GM19043 (cell line): ENCODE data around the gene KCTD15.

Source experiments
- ATAC-seq: cut with Tn5 transposase; IDR thresholded peaks from one replicate; pipeline ENCODE4 v1.9.1; 2021; ENCODE audit warnings: low read depth; ENCODE audit not compliant: unreplicated experiment

The KCTD15 gene, protein sequence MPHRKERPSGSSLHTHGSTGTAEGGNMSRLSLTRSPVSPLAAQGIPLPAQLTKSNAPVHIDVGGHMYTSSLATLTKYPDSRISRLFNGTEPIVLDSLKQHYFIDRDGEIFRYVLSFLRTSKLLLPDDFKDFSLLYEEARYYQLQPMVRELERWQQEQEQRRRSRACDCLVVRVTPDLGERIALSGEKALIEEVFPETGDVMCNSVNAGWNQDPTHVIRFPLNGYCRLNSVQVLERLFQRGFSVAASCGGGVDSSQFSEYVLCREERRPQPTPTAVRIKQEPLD

DNA sequence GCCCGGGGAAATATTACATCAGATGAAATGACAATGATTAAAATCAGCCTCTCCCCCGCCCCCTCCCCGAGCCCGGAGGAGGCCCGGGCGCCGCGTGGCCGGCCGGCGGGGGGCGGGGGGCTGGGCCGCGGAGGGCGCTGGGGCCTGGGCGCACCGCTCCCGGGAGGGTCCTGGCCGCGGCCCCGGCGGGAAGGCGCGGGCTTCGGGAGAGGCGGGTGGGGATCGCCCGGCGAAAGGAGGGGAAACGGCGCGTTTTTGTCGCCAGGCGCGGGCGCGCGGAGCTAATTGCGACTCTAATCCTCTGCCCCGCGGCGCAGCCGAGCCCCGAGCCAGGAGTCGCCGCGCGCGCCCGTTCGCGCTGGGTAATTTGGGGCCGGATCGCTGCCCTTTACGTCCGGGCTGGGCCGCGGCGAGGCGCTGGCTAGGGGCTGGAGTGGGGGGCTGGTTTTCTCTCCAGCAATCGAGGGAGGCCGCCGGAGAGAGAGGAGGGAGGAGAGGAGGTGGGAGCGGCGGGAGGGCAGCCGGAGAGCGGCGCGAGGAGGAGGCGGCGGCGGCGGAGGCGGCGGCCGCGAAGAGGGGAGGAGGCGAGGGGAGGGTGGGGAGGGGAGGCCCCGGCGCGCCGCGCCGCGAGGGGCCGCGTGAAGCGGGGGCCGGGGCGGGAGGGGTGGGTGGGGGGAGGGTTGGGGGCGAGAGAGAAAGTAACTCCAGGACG, at the start of gene KCTD15:
KCTD15 (plus strand) TSS at position 707 of the 712 bp plus-strand sequence. CDS start 3,585 bp downstream, outside the sequence.
- no peak for ATAC-seq

DNA sequence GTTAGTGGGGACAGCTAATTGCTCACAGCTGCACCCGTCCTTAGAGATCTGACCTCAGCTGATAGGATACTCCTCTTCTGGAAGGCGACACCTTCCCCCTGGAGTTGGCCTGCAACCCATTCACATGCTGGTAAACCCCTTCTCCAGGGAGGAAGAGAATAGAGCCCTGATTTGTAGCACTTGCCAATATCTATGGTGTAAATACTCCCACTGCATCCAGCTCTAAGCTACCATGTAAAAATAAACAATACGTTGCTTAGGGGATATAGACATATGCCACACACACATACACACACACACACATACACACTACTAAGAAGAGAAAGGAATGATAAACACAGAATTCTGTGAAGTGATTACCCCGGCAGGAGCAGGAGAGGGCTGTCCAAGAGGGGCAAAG, 49.4 kb upstream of the KCTD15 start:
- ATAC-seq, result no peak

DNA sequence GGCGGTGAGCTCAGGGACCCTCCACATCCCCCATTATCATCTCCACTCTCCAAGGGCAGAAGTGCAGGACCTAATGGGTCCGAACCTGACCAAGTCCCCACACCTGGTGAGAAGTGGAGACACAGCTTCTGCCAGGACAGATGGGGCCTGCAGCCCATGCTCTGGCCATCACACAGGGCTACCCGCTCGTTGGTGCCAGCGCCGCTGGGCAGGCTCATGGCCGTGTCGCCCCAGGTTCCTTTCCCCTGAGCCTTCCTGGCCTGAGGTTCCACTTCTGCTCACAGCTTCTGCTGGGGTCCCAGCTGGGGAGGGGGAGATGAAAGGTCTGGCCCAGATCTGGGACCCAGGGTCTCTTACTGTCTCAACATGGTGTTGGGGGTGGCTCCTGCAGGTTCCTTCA, 48.4 kb upstream of the KCTD15 start:
- no peak for ATAC-seq

DNA sequence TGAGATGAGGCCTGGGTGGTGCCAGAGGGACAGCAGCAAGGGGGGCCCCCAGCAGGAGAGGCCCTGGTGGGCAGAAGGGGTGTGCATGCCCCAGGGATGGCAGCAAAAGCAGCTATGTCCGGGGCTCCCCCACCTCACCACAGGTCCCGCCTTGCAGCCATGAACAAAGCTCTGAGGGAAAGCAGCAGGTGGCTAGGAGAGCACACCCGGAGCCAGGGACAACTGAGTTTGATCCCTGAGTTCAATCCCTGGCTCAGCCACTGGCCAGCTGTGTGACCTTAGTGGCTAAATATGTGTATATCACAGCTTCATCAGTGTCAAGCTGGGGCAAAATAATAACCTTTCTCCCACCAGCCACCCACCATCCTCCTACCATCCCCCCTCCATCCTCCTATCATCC, 47.7 kb upstream of the KCTD15 start:
- ATAC-seq, result no peak

DNA sequence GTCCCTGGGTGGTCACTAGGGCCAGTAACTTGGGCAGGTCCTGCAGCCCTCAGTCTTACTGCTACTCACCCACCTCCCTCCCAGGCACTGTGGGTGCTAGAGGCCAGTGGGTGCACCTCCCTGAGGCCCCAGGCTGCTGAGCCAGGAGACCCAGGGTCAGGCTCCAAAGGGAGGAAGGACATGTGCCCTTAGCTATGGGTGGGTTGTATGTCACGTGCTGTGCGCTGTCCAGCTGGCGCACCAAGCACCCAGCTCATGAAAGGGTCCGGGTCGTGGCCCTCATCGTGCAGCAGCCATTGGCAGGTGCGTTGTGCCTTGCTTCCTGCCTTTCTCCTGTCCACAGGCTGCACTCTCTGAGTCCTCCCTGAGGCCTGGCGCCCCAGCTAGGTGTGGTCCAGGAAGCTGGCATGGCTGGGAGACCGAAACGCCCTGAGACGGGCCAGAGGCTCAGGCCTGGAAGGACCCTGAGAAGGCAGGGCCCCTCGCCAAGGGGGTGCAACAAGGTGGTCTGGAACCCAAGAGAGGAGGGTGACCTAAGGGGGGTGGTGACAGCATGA, 47.0 kb upstream of the KCTD15 start:
- ATAC-seq, result no peak

DNA sequence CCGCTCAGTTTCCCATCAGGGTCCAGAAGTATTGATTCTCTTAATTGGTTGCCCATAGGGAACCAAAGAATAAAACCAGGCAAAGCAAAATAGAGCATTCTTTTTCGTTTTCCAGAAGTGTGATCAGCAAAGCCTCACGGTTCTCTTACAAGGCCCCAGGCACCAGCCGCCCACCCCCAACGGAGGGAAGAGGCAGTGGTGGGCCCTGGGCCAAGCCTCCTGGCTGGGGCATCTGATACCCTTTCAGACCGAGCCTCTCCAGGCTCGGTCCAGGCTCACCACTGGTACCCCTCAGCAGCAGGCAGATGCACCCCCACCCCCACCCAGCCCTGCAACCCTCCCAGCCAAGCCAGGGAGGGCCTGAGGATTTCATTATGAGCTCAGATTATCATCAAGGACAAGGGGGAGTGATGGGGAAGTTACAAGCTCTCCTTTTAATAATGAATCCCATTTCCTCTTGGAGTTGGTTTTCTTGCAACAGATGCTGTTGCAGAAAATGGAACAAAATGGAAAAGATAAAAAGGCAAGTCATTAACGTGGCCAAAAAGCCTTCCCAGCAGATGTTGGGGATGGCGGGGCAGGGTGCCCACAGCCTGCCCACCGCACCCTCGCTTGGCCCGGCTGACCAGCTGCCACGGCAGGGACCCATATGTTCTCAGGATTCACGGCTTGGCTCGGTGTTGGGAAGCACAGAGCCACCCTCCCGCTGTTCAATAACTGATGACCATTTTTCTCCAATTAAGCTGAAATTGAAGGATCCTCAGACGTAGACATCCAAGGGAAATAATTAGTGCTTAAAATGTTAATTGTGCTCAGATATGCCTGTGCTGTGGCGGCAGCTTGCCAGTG, 45.9 kb upstream of the KCTD15 start:
- ATAC-seq, result no peak

DNA sequence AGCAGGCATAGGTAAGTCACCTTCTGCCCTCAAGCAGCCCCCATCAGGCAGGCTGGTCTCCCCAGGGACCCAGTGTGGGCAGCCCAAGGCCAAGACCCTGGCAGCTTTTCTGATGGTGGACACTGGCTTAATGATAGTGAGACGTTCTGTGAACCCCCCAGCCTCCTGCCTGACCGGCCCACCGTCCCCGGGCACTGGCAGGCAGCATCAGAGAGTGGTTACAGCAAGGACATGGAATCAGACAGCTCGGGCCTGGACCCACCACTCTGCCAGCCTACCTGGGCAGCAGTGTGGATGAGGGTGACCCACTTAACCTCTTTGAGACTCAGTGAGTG, 45.3 kb upstream of the KCTD15 start:
- ATAC-seq, result no peak

DNA sequence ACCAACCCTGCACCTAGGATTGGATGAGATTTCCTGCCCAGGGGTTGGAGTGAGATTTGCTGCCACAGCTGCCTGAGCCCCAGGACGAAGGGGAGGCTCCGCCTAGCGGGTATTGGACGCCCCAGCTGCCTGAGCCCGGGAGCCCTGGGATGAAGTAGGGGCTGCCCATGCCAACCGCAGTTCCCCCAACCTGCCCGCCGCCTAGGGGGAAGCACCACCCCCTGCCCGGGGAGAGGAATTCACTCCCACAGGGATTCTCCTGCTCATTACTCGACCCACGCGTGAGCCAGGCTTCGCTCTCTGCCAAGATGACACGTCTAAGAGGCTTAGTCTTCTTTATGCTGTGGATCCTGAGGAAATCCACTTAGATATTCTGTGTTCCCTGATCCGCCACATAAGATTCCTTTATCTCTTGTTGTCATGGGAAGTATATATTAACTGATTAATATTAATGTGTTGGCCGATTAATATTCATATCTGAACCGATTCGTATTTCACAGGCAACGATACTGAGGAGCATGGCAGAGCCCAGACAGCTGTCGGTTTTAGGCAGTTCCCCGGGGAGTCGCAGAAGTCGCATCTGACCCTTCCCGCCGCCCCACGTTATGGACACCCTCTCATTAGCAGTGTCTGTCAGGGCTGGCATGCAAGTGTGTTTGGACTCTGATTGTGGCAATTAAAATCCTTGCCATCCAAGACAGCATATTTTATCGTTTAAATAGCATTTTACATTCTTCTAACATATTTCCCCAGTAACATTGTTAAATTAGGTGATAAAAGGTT, 44.5 kb upstream of the KCTD15 start:
- ATAC-seq, result no peak

DNA sequence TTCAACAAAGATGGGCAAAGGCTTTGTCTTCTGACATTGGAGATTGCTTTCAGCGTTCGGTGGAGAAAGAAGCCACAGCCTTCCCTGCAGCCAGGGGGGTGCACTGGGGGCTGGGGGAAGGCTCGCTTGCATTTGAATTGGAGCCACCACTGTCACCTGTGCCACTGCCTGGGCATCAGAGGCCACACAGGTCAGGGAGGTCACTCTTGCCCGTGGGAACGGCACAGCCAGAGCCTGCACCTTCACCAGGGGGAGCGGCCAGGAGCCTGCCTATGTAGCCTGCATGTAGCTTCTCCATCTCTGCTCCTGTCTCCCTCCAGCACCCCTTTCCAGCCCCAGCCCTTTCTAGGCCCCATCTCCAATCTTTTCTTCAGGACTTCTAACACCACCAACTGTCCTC, 43.7 kb upstream of the KCTD15 start:
- no peak for ATAC-seq

DNA sequence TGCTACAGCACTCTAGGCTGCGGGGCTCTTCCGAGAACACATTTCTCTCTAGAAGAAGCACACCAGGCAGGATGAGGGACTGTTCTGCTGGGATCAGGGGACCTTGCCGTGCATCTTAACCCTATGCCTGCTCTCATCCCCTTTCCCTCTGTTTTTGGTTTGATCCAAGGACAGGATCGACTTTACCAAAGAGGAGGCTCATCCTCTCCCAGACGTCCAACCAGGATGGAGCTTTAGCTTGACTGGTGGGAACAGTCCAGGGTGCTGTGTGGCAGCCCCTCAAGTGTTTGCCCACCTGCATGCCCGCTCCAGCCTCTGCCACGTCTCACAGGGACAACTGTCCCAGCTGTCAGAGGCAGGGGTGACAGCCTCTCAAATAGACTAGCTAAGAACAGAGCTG, 42.3 kb upstream of the KCTD15 start:
- no peak for ATAC-seq

DNA sequence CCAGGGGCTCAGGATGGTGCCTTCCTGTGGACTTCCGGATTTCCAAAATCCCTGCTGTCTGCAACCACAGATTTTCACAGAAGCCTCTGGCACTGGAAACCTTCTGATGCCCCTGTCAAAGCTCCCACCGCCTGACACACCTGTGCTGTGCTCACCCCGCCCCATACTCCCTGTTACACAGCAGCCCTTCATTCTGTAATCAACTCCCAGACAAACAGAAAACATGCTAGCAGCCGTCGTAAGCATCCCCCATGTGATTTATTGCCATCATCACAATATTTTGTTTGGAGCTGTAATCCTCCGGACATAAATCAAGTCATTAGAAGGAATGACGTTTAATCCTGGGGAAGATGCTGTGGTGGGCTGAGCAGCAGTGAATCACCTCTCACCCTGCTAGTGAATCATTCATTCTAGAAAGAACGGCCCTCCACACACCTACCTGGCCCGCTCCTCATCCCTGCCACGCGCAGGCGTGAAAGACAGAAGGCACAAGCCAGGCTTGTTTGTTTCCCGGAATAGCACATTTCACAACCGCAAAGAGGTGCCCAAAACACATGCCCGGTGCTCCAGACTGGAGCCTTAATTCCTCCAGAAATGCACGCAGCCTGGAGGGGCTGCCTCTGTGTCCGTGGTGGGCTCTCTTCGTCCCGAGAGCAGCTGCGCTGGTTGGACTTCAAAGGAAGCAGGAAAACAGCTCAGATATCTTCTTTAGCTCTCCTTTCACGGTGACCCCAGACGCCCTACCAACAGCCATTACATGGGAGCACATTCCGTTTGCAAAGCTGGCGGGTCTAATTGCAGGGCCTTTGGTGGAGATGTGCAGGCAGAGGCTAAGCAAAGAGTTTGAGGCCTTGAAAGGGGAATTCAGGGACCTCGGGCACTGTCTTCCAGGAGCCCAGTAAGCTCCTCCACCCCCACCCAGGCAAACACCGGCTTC, 41.3 kb upstream of the KCTD15 start:
- no peak for ATAC-seq

DNA sequence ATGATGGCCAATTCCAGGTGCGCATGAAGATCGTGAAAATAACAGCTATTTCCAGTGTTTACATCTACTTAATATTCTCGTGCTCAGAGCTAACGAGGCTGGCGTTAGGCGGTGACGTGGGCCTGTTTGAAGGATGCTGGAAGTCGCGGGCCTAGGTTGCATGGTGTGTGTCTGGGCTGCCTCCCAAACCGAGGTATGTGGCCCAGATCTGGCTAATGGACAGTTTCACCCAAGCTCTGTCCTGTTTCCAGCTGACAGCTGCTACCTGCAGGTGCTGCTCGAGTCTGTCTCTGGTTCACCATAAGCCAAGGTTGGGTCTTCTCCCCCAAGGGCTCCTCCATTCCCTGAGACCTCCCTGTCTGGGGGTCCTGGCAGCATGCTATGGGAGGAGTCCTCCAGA, 40.5 kb upstream of the KCTD15 start:
- no peak for ATAC-seq

DNA sequence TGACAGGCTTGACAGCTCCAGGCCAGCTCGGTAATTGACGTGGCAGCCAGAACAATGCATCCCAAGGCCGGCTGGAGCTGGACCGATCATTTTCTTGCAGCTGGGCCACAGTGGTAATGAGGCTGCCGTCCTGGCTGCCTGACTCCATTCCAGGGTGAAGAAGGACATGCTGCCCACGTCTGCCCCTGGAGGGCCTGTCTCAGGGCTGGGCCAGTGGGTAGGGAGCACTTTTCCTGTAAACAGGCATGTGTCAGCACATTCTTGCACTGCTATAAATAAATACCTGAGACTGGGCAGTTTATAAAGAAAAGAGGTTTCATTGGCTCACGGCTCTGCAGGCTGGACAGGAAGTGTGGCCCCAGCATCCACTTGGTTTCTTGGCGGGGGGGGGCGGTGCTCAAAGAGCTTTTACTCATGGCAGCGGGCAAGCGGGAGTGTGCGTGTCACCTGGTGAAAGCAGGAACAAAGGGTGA, 38.1 kb upstream of the KCTD15 start:
- ATAC-seq, result no peak

DNA sequence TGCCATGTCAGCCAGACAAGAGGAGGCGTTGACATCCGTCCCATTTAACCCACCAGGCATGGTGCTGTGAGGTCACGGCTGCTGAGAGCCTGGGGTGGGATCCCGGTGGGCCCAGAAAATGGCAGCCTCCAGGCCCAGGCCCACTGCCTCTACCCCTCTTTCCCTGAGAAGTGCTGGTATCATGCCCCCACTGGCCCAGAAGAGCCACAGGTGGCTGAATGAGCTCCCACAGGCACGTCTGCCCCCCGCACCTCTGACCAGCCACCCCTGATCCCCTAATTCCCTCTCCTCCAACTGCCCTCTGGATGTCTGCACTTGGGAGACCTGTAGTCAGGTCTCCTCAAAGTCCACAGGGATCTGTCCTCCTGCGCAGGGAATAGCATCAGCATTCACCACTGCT, 37.3 kb upstream of the KCTD15 start:
- ATAC-seq, result no peak

DNA sequence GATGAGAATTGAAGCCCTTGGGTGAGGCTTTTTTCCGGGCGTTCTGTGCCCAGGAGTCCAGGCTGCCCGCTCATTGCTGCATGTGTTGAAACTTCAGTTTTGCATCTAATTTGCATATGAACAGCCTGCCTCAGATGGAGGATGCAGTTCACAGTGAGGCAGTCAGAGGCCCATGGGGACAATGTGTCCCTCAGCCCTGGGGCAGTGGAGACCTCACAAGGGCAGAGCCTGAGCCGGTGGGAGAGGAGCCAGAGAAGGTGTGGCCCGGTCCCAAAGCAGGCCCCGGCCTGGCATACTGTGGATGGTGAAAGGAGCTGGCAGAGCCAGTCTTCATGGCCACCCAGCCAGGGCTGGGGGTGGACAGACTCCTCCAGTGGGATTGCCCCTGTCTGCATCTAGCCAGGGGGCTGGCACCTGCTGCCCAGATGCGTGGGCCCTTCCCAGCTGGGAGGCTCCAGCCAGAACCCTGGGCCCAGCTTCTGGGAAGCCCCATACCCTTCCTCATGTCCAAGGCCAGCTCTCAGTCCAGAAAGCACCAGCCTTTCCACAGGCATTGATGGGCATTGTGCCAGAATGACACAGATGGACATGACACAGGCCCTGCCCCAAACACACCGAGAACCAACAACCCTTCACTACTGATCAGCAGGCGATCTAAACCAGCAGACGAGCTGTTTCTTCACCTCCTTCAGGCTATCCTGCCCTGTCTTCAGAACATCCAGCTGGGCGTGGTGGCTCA, 32.9 kb upstream of the KCTD15 start:
- ATAC-seq, result no peak

DNA sequence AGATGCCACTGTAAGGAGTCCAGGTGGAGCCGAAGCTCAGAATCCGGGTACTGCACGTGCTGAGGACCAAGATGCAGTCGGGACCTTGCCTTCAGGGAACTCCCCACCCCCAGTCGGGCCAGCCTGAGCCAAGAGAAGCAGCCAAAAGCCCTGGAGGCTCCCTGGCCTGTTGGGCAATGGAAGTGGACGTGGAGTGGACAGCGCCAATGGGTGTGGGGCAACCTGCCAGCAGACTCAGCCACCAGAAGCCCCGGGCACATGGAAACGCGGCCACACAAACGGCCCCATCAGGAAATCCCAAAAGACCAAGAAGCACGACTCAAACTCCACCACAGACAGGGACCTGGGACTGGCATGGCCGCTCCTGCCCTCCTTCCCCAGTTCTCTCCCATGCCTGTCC, 30.0 kb upstream of the KCTD15 start:
- ATAC-seq, result no peak

DNA sequence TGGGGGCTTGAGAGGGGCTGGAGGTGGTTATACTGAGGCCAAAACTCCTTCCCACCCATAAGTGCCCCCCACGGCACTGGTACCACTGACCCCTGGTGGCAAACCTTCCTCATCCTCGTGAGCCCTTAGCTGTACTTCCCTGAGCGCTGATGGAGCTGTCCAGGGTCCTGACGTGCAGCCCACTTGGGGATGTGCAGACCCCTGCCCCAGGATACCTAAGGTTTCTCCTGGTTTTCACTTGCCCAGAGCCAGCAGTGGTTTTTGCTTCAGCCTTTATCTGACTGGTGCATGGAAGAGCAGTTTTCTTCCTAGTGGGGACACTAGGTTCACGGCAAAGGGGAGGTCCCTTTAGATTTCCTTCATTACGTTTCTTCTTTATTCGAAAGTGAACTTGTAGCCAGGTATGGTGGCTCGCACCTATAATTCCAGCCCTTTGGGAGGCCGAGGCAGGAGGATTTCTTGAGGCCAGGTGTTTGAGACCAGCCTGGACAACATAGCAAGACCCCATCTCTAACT, 28.7 kb upstream of the KCTD15 start:
- ATAC-seq, result no peak

DNA sequence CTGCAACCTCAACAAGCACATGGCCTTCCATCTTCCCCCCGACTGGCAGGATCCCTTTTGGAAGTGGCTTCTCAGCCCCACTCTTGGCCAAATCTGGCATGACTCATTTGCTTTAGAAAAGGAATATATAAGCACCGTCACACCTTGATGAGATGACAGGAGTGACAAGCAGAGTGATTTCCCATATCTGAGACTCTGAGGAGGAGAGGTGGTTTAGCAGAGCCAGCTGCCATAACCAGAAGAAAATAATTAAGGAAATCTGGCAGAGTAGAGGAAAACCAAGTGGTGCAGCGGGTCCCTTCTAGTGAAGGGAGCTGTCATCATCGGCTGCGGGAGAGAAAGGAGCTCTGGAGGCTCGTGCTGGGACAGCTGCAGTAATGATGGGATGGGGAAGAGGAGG, 27.5 kb upstream of the KCTD15 start:
- no peak for ATAC-seq
